Measurements from ENCODE around the gene FTSJ3.
"Not testable (repeated sequence)": the region's sequence is repeated elsewhere in the genome, so short reads cannot be mapped to it uniquely, and the experiment has no call there.

FTSJ3 gene

GRCh38 chr17:63827002-63827800 lies at the start of gene FTSJ3, which contains the start of gene PSMC5:
Gene FTSJ3, minus strand, starts transcription at chr17:63827663. Its CDS starts 761 bp downstream, at chr17:63826902.
Gene PSMC5, plus strand, starts transcription at chr17:63827431. Its CDS starts 60 bp downstream, at chr17:63827491.
- peak; percentile 94 for DNase-seq

GRCh38 chr17:63874693-63875092 lies 47.2 kb upstream of the FTSJ3 start:
- not testable (repeated sequence) for DNase-seq

GRCh38 chr17:63874061-63874626 lies 46.7 kb upstream of the FTSJ3 start:
- DNase-seq = not testable (repeated sequence)

GRCh38 chr17:63873577-63873976 lies 46.1 kb upstream of the FTSJ3 start, which contains the start of gene CSH2:
Gene CSH2, minus strand, starts transcription at chr17:63873677. Its CDS starts 63 bp downstream, at chr17:63873614.
- not testable (repeated sequence) for DNase-seq

- DNase-seq = not testable (repeated sequence)
Observed at GRCh38 chr17:63871646-63872365, 44.3 kb upstream of the FTSJ3 start.

- not testable (repeated sequence) for DNase-seq
Observed at GRCh38 chr17:63870292-63870665, 42.8 kb upstream of the FTSJ3 start.

GRCh38 chr17:63869491-63870291 lies 42.2 kb upstream of the FTSJ3 start:
- not testable (repeated sequence) for DNase-seq

GRCh38 chr17:63866625-63867024 lies 39.2 kb upstream of the FTSJ3 start:
- DNase-seq = not testable (repeated sequence)

GRCh38 chr17:63859257-63859656 lies 31.8 kb upstream of the FTSJ3 start:
- no peak for DNase-seq

GRCh38 chr17:63856425-63856824 lies 29.0 kb upstream of the FTSJ3 start:
- not testable (repeated sequence) for DNase-seq

- no peak for DNase-seq
Observed at GRCh38 chr17:63855185-63855584, 27.7 kb upstream of the FTSJ3 start.

GRCh38 chr17:63854709-63855108 lies 27.2 kb upstream of the FTSJ3 start:
- no peak for DNase-seq

- no peak for DNase-seq
Observed at GRCh38 chr17:63853260-63853659, 25.8 kb upstream of the FTSJ3 start.

- DNase-seq = no peak
Observed at GRCh38 chr17:63850401-63850800, 22.9 kb upstream of the FTSJ3 start.

GRCh38 chr17:63848834-63849689 lies 21.6 kb upstream of the FTSJ3 start:
- no peak for DNase-seq

- DNase-seq = no peak
Observed at GRCh38 chr17:63847525-63848249, 20.2 kb upstream of the FTSJ3 start.

- no peak for DNase-seq
Observed at GRCh38 chr17:63845509-63845908, 18.0 kb upstream of the FTSJ3 start.

- no peak for DNase-seq
Observed at GRCh38 chr17:63843910-63844677, 16.6 kb upstream of the FTSJ3 start.

GRCh38 chr17:63843387-63843888 lies 16.0 kb upstream of the FTSJ3 start:
- not testable (repeated sequence) for DNase-seq

Data from NCI-H1694 (cell line).